Memory B cell (primary cell): ENCODE data around the gene ARL5C.

ENCODE experiments used
- ATAC-seq: fragments of 150-1000 bp; cut with Tn5 transposase; 2 replicates; pipeline ENCODE4 v1.10.0; 2021; ENCODE audit warnings: low read depth, mild to moderate bottlenecking, moderate library complexity
- DNase-seq, 2 donors: peaks; one replicate each; pipeline ENCODE4 v3.0.0; 2022; ENCODE audit warnings: low spot score in 2 of 2
- H3K27ac Mint-ChIP-seq: one replicate; pipeline ENCODE4 v1.8.0; 2022; ENCODE audit warnings: mild to moderate bottlenecking, moderate library complexity, mixed read lengths
- H3K27me3 Mint-ChIP-seq: one replicate; pipeline ENCODE4 v1.8.0; 2022; ENCODE audit warnings: mixed read lengths
- H3K36me3 Mint-ChIP-seq: one replicate; pipeline ENCODE4 v1.8.0; 2022; ENCODE audit warnings: mild to moderate bottlenecking, mixed read lengths
- H3K4me1 Mint-ChIP-seq: one replicate; pipeline ENCODE4 v1.8.0; 2022; ENCODE audit warnings: mixed read lengths
- H3K4me3 Mint-ChIP-seq: one replicate; pipeline ENCODE4 v1.8.0; 2022; ENCODE audit warnings: mild to moderate bottlenecking, moderate library complexity, mixed read lengths
- H3K9me3 Mint-ChIP-seq: one replicate; pipeline ENCODE4 v1.8.0; 2022; ENCODE audit warnings: mixed read lengths

The ARL5C gene

DNA sequence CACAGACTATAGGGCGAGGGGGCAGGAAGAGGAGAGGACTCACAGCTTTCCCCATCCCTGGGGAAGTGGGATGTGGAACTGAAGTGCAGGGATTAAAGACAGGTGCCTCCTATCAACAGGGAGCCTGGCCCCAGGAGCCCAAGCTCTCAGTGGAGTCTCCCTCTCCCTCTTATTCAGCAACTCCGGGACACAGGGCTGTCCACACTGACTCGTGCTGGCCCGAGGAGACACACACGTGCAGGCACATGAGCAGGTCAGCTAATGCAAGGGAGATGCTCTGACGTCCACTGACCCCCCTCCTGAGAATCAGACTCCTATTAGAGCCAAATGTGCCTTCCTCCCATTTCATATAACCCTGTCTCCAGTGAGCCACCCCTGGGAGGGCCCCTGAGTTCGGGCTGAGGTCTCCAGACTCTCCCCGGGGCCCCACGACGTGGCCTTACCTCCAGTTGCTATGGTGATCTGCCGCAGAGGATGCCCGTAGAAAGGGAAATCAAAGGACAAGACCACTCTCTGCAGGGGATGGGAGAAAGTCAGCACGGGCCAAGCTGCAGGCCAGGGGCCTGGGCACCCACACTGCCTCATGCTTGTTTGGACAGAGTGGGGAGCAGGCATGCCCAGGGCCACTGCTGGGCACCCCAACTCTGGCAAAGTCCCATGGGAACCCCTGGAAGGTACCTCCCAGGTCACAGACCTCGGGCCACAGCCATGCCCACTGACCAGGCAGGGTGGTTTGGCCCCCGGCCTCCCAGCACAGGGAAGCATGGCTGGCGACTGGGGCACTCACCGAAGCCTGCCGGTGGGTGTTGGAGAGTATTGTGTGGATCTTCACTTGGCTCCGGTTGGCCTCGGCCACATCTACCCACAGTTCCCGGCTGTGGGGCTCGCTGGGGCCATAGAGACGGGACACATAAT is 57.2 kb downstream of the ARL5C start:
- H3K4me3 Mint-ChIP-seq = no peak overlapping the region
- ATAC-seq = no peak
- no peak for DNase-seq
- peaks cover 5% of the 10 kb centered on the region for H3K27me3 Mint-ChIP-seq
- no peaks in the 10 kb centered on the region for H3K9me3 Mint-ChIP-seq
- no peaks in the 10 kb centered on the region for H3K36me3 Mint-ChIP-seq
- H3K4me1 Mint-ChIP-seq = no peaks in the 10 kb centered on the region
- no peak overlapping the region for H3K27ac Mint-ChIP-seq

GRCh38 chr17:39107973-39108372 is 58.0 kb downstream of the ARL5C start:
- peaks cover 5% of the 10 kb centered on the region for H3K27me3 Mint-ChIP-seq
- ATAC-seq (no peak), DNase-seq (no peak)
- H3K9me3 Mint-ChIP-seq = no peaks in the 10 kb centered on the region
- H3K27ac Mint-ChIP-seq = no peak overlapping the region
- H3K4me1 Mint-ChIP-seq = no peaks in the 10 kb centered on the region
- no peak overlapping the region for H3K4me3 Mint-ChIP-seq
- H3K36me3 Mint-ChIP-seq = no peaks in the 10 kb centered on the region

DNA sequence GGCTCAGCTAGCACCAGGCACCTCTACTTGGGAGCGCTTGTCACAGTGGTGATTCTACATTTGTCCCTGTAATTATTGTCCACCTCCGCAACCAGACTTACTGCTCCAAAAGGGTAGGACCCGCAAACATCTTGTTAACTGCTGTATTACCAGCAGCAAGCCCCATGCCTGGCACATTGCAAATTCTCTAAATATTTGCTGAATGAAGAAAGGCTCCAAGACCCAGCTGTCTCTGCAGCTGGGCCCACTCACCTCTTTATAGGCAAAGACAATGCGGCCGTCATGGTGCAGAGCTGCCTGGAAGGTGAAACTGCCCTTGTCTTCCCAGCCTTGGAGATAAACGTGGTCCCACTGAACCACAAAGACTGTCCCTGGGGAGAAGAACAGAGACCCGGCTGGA is 58.8 kb downstream of the ARL5C start:
- peaks cover 5% of the 10 kb centered on the region for H3K27me3 Mint-ChIP-seq

More for the DNA sequence above, 58.8 kb downstream of the ARL5C start:
- no peaks in the 10 kb centered on the region for H3K36me3 Mint-ChIP-seq
- no peaks in the 10 kb centered on the region for H3K9me3 Mint-ChIP-seq
- ATAC-seq (no peak), DNase-seq (no peak)
- H3K27ac Mint-ChIP-seq = no peak overlapping the region
- H3K4me1 Mint-ChIP-seq = peaks cover 4% of the 10 kb centered on the region
- H3K4me3 Mint-ChIP-seq = no peak overlapping the region
